GM19328 (cell line): ENCODE data around the gene PLA2G4A.
A peak's percentile ranks its signal among the peaks of the same experiment; 100 is the strongest.

ENCODE experiments used
- ATAC-seq: cut with Tn5 transposase; IDR thresholded peaks from one replicate; pipeline ENCODE4 v1.9.1; 2021; ENCODE audit warnings: mild to moderate bottlenecking, moderate library complexity; ENCODE audit not compliant: unreplicated experiment

PLA2G4A gene

GRCh38 chr1:186974774-186975181 is 146.0 kb downstream of the PLA2G4A start:
- ATAC-seq: no peak

GRCh38 chr1:186975220-186975619 is 146.5 kb downstream of the PLA2G4A start:
- ATAC-seq: no peak

GRCh38 chr1:186976700-186977099 is 148.0 kb downstream of the PLA2G4A start:
- no peak for ATAC-seq

DNA sequence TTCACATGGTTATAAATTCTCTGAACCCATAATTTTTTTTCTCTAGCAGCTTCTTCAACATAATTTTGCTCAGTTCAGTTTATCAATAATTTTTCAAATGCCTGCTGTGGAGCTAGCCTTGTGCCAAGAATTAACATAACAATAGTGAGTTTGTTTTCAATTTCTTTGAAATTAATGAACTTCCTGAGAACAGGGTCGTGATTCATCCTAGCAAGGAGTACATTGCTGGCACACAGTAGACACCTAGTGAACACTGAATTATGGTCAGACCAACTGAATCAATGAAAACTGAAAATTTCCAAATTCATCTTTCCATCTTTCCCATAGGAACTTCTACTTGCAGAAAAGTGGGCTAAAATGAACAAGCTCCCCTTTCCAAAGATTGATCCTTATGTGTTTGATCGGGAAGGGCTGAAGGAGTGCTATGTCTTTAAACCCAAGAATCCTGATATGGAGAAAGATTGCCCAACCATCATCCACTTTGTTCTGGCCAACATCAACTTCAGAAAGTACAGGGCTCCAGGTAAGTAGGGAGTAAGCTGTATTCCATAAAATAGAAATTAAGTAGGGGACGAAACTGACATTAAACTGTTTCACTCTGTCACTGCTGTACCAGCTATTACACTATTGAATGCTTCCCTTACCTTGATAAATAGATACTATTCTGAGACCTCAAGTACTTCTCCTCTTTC is 148.7 kb downstream of the PLA2G4A start:
- no peak for ATAC-seq

GRCh38 chr1:186978596-186979556 is 150.1 kb downstream of the PLA2G4A start:
- no peak for ATAC-seq

DNA sequence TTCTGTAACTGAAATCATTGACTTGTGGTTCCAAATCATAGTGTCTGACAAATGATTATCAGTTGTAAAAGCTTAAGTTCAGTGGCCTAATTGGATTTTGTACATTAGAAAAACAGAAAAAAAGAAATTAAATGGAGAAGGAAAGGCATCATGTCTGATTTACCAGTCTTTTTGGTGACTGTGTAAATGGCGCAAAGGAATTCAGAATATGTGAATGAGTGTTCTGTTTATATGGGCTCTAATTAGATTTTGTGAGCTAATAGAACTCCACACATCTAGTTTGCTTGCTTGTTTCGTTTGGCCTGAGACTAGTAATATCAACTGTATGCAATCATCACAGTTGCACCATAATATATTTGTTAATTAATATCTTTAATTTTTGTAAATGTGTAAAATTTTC is 151.7 kb downstream of the PLA2G4A start:
- ATAC-seq: no peak

DNA sequence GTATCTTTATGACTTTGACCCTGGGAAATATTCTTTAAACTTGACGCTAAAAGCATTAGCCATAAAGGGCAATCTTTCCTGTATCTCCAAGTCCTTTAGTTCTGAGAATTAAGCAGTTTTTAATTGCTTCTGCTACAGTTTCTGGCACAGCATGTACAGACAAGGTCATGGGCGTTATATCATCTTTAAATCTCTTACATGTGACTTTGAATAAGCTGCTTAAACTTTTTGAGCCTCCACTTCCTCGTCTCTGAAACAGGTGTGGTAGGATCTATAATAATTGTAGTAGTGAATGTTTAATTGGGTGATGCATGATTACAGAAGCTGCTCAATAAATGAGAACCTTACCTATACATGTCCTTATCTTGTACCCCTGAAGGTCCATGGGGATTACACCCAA is 153.4 kb downstream of the PLA2G4A start:
- no peak for ATAC-seq

GRCh38 chr1:186983327-186983726 is 154.6 kb downstream of the PLA2G4A start:
- no peak for ATAC-seq

- ATAC-seq: no peak
Observed at GRCh38 chr1:186984959-186985358, 156.2 kb downstream of the PLA2G4A start.

- ATAC-seq: peak; percentile 48
Observed at GRCh38 chr1:186985889-186986491, 157.2 kb downstream of the PLA2G4A start.

DNA sequence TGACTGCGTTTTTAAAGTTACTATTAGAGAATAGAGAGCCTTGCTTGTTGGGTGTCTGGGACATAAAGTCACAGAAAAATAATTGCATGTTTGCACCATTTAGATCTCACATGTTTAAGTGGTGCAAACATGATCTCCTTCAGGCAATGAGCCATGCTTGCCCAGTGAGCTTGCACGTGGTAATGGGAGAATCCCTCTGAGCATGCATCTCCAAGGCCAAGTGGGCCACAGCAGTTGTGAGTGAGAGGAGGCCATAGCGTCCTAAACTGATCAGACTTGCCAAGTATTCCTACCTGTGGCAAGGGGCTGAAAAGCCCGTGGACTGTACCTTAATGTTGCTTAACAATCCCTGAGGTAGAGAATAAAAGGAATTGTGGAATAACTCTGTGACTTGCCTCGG is 158.3 kb downstream of the PLA2G4A start:
- no peak for ATAC-seq

DNA sequence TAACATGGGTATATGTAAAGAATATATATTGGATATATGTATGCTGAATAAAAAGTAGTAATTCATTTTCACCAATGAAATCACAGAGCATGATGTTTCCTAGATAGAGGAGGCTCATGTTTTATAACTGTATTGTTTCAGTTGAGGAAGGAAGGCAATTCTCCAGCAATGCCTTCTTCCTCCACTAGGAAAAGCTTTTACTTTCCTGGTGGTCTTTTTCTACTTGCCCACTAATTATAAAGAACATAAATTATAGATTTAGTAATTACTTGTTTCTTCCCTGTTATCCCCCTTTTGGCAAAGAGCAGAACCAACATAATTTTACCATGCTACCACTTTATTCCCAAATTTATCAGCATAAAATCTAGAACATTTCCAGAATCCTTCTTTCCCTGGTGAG is 159.0 kb downstream of the PLA2G4A start:
- no peak for ATAC-seq

GRCh38 chr1:186993996-186994395 is 165.2 kb downstream of the PLA2G4A start:
- ATAC-seq: no peak

DNA sequence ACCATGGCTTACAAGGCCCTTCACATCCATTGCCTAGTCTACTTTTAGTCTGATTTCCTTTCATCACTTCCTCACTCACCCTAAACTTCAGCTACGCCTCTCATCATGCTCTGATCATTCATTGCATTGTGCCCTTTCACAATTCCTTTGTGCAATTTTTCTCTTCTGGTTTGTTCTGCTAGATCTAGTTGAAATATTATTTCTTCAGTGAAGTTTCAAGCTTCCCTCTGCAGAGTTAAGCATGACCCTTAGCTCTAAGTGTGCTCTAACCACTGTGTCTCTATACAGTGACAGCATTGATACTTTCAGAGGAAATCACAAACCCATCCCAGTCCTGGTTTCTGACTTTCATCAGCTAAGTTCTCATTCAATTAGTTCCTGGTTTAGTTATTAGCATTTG is 166.1 kb downstream of the PLA2G4A start:
- ATAC-seq: no peak

DNA sequence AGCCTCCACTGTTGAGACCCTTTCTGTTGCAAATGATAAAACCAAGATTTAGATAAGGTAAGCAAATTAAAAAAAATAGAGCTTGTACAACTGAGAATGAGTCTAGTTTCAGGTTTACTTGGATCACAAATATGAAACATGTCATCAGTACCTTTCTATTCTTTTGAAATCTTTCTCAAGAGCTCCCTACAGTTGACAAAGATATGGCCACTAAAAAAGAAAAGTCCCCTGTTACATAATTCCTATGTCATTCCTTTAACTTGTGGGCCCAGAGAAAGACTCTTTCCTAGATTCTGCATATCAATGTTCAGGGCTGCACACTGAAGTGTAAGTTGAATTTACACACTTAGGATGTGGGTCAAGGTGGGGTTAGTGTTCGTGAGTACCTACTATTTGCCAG is 168.1 kb downstream of the PLA2G4A start:
- ATAC-seq: no peak

- ATAC-seq: no peak
Observed at GRCh38 chr1:186997877-186998276, 169.1 kb downstream of the PLA2G4A start.

GRCh38 chr1:186999506-186999905 is 170.8 kb downstream of the PLA2G4A start:
- no peak for ATAC-seq

DNA sequence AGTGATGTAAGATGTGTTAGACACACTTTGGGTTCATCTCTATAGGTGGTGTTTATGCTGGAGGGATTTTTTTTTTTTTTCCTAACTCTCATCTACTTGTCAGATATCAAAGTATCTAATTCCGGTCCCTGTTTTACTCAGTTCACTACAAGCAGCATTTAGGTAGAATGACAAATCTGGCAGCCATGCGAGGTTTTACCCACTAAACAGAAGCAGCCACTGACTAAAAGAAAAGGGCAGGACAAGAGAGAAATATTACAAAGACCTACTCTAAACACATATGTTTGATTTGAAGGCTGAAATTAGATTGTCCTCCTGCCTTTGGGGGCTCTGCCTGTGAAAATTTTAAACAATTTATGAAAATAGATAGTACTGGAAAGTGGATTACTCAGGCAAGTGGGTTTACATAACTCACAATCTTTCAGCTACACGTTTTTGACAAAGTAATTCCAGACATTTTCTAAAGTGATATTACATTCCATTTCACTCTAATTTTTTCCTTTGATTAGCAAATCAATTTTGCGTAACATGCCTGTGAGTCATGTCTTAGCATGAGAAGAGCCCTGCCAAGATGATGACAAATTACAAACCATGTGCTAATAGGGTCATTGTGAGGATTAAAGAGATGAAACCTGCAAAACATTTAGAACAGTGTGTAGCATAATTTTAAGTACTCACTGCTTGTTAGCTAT is 172.6 kb downstream of the PLA2G4A start:
- ATAC-seq: no peak

DNA sequence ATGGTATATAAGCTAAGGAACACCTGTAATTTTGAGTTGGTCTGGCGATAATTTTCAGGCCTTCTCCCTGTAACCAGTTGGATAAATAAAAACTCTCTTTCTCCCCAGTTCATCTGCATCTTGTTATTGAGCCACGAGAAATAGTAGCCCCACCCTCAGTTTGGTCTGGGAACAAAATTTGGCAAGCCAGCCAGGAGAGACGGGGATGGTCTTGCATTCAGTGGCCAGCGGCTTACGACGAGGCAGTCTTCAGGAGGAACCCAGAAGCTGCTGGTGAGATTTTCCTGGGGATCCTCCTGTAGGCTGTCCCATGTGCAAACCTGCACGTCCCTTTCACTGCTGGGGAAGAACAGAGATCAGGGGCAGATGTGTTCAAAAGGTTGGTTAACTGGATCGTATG is 174.6 kb downstream of the PLA2G4A start:
- no peak for ATAC-seq

DNA sequence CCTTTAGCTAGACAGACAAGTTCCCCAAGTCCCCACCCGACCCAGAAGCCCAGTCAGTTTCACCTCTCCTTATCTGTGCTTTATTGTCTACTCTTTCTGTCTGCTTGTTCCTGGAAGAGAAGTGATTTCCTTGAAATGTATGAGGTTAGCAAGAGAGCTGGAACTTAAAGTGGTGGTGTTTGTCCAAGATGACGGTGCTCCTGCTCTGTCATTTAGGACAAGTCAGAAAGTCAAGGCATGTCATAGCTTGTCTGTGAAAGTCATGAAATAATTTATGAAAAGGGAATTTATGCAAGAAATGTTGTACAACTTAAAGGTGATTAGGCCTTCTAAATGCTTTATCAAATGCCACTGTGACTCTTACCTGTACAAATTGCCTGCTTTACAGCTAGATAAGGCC is 178.1 kb downstream of the PLA2G4A start:
- ATAC-seq: no peak

DNA sequence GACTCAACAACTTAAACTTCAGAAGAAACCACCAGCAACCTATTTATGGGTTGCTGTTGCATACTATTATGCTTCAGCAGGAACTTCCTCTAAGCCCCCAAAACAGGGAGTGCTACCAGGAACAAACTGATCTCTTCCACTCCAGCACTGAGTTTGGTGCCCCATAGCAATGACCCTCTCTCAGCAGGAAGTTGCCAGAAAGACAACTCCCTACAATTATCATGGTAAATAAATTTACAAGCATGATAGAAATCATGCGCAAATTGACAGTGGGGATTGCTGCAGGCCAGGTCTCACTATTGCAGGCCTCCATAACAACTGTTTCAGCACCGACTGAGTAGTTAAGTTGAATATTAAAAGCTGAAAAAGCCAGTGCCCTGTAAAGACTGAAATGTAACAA is 180.6 kb downstream of the PLA2G4A start:
- no peak for ATAC-seq
